Breast epithelium (tissue), 3 donors: ENCODE results near the gene AOX1.

Source experiments
- POLR2A ChIP-seq: fragments of 450-650 bp; IDR thresholded peaks from one replicate; pipeline ENCODE4 v1.6.1; 2016; ENCODE audit warnings: antibody characterized with exemption, mild to moderate bottlenecking, moderate library complexity
- TF ChIP-seq, protein P1 (sequence below), 3 donors: fragments of 450-650 bp; IDR thresholded peaks; one replicate each; pipeline ENCODE4 v1.5.1; 2016 to 2017; ENCODE audit warnings: antibody characterized with exemption in 3 of 3, mild to moderate bottlenecking in 3 of 3, moderate library complexity in 3 of 3

DNA sequence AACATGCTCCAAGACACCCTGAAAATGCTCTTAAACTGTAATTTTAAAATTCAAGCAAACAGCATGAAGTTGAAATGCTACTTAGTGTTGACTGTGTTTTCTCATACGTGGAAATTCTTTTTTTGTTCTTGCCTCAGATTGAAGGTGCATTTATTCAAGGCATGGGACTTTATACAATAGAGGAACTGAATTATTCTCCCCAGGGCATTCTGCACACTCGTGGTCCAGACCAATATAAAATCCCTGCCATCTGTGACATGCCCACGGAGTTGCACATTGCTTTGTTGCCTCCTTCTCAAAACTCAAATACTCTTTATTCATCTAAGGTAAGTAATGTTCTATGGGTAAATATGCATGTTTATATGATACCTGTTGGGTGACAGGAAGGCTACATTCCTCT, 82.7 kb downstream of the AOX1 start:
- TF ChIP-seq, protein P1, sequence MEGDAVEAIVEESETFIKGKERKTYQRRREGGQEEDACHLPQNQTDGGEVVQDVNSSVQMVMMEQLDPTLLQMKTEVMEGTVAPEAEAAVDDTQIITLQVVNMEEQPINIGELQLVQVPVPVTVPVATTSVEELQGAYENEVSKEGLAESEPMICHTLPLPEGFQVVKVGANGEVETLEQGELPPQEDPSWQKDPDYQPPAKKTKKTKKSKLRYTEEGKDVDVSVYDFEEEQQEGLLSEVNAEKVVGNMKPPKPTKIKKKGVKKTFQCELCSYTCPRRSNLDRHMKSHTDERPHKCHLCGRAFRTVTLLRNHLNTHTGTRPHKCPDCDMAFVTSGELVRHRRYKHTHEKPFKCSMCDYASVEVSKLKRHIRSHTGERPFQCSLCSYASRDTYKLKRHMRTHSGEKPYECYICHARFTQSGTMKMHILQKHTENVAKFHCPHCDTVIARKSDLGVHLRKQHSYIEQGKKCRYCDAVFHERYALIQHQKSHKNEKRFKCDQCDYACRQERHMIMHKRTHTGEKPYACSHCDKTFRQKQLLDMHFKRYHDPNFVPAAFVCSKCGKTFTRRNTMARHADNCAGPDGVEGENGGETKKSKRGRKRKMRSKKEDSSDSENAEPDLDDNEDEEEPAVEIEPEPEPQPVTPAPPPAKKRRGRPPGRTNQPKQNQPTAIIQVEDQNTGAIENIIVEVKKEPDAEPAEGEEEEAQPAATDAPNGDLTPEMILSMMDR (IDR thresholded peaks at IDR 0.05), result no peak
- TF ChIP-seq POLR2A, result no peak
